Measurements from ENCODE around the gene MIOX. TPM values are rescaled to one million over a fixed set of nuclear protein-coding genes. Genes with fewer than 3 reads are reported as not detected.

Gene MIOX
- total RNA-seq, 1 donor from 2014 or later, result 0.35 TPM

DNA sequence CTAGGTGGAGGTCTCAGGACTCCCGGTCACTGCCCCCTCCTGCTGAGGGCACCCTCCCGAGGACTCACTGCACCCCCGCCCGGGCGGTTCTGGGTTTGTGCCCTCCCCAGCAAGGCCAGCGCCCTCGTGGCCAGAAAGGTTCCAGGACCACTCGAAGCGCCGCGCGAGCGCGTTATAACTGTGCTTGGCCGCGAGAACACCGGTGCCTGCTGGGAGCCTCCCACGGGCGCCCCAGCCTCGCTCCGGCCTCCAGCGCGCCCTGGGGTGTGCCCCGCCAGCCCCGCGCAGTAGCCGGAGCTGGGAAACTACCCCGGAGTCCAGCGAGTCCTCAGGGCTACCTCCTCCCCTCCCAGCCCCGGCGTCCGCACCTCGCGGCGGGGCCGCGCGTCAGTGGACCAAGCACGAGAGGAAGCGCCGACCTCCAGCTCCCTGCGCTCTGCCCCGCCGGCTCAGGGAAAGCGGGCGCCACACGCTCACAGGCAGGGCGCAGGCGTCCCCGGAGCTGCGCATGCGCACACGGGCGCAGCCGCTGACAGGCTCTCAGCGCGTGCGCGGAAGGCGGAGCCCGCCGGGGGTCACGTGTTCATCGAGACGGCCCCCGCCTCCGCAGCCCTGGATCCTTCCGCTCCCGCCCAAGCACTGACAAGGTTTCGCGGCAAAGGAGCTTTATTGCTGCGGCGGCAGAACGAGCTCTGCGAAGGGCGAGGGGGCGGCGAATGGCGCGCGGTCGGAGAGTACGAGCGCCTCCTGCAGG is 38.6 kb downstream of the MIOX start, which contains the start of gene SCO2:
SCO2 (minus strand) TSS at position 495 of the 754 bp plus-strand sequence. CDS start 1,187 bp downstream, outside the sequence.
- Mint-ChIP-seq H3K36me3 (ENCODE audit: low read depth) (peaks cover 6% of the 10 kb centered on the region), H3K9me3 (no peaks in the 10 kb centered on the region), H3K4me1 (peaks cover 17% of the 10 kb centered on the region), H3K27me3 (ENCODE audit: low read depth) (peaks cover 39% of the 10 kb centered on the region), H3K4me3 (peak within 1 kb of the TSS; percentile 95), H3K27ac (ENCODE audit: unreplicated experiment) (no peak within 1 kb of the TSS)
- TF ChIP-seq, protein P1, sequence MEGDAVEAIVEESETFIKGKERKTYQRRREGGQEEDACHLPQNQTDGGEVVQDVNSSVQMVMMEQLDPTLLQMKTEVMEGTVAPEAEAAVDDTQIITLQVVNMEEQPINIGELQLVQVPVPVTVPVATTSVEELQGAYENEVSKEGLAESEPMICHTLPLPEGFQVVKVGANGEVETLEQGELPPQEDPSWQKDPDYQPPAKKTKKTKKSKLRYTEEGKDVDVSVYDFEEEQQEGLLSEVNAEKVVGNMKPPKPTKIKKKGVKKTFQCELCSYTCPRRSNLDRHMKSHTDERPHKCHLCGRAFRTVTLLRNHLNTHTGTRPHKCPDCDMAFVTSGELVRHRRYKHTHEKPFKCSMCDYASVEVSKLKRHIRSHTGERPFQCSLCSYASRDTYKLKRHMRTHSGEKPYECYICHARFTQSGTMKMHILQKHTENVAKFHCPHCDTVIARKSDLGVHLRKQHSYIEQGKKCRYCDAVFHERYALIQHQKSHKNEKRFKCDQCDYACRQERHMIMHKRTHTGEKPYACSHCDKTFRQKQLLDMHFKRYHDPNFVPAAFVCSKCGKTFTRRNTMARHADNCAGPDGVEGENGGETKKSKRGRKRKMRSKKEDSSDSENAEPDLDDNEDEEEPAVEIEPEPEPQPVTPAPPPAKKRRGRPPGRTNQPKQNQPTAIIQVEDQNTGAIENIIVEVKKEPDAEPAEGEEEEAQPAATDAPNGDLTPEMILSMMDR (conservative IDR thresholded peaks at IDR 0.05), result no peak
- DNase-seq (ENCODE audit: low read depth, low spot score), result peak; percentile 97

DNA sequence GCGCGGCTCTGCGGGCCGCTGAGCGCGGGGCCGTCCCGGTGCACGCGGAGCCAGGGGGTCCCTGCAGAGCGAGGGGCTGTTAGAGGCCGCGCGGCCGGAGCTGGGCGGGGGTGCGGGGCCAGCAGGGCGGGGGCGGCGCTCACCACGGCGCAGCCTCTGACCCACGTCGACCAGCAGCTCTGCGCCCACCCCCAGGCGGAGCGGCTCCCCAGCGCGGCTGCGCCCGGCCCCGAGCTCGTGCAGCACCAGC is 39.1 kb downstream of the MIOX start:
- Mint-ChIP-seq H3K4me1 (peaks cover 17% of the 10 kb centered on the region), H3K4me3 (peak overlapping the region; percentile 85), H3K9me3 (no peaks in the 10 kb centered on the region), H3K36me3 (ENCODE audit: low read depth) (peaks cover 6% of the 10 kb centered on the region), H3K27ac (ENCODE audit: unreplicated experiment) (no peak overlapping the region), H3K27me3 (ENCODE audit: low read depth) (peaks cover 44% of the 10 kb centered on the region)
- TF ChIP-seq, protein P1 (conservative IDR thresholded peaks at IDR 0.05), result peak; percentile 65
- no peak for DNase-seq (ENCODE audit: low read depth, low spot score)

DNA sequence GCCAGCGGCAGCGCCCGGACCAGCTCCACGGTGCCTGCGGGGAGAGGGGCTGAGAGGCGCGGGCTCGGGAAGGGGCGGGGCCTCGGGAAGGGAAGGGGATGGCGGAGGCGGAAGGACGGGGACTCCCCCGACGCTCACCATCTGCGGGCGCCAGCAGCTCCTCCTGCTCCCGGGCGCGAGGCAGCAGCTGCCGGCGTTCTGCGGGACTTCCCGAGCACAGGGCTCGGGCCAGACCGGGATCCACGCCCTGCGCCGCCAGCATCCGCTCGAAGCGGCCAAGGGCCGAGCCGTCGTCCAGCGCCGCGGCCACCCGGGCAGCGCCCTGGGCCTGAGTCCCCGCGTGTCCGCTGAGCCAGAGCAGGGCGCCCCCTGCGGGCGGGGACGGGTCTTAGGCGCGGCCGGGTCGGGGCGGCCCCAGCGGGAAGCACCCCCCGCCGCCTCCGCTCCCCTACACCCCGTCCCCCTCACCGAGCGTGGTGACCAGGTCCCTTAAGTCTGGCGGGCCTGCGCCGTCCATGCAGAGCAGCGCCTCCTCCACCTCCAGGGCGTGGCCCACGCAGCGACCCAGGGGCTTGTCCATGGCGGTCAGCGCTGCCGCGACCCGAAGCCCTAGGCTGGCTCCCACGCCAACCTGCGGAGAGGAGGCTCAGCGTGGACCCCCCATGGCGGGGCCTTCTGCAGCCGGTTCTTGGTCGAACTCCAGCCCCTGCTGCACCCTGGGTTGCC is 39.6 kb downstream of the MIOX start:
- H3K27me3 Mint-ChIP-seq (ENCODE audit: low read depth), result peaks cover 49% of the 10 kb centered on the region
- H3K9me3 Mint-ChIP-seq, result no peaks in the 10 kb centered on the region
- peaks cover 17% of the 10 kb centered on the region for H3K4me1 Mint-ChIP-seq
- H3K4me3 Mint-ChIP-seq, result peak overlapping the region; percentile 85
- TF ChIP-seq, protein P1 (conservative IDR thresholded peaks at IDR 0.05), result peak; percentile 69
- H3K27ac Mint-ChIP-seq (ENCODE audit: unreplicated experiment), result no peak overlapping the region
- peaks cover 6% of the 10 kb centered on the region for H3K36me3 Mint-ChIP-seq (ENCODE audit: low read depth)
- DNase-seq (ENCODE audit: low read depth, low spot score), result peak; percentile 67

DNA sequence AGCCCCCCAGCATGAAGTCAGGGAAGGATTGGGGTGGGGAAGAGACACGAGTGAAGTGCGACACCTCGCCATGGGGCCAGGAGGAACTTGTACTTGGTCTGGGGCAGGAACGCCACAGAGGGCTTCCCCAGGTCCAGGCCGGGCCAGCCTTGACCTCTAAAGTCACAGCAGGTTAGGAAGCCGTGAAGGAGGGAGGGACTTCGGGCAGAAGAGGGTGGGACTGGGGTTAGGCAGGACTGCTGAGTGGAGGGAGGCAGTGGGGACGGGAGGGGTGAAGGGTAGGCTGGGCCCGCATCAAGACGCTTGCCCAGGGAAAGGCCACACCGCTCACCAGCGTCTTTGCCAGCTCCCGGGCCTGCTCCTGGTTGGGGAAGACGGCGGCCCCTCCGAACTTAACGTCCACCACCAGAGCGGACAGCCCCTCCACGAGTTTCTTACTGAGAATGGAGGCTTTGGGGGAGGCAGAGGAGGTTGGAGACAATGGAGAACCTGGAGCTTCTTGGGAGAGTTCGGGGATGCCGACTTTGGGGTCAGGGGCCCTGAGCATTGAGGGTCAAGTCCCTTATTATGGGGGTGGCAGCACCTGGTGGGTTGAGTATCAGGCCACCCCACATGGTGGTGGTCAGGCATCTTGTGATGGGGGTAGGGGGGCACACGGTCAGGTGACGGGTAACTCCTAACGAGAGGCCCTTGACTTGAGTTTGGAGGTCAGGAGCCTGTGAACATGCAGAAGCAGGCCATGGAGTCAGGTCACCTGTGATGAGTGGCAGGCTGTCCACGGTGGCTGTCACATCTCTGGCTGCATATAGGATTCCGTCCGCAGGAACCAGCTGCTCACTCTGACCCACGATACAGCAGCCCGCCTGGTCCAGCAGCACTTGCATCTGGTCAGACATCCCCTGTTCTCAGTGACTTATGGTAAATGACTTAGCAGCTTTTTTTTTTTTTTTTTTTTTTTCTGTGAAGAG is 40.5 kb downstream of the MIOX start:
- no peak overlapping the region for H3K27ac Mint-ChIP-seq (ENCODE audit: unreplicated experiment)
- TF ChIP-seq, protein P1 (conservative IDR thresholded peaks at IDR 0.05), result no peak
- peaks cover 6% of the 10 kb centered on the region for H3K36me3 Mint-ChIP-seq (ENCODE audit: low read depth)
- peaks cover 17% of the 10 kb centered on the region for H3K4me1 Mint-ChIP-seq
- no peaks in the 10 kb centered on the region for H3K9me3 Mint-ChIP-seq
- peak overlapping the region; percentile 85 for H3K4me3 Mint-ChIP-seq
- peaks cover 55% of the 10 kb centered on the region for H3K27me3 Mint-ChIP-seq (ENCODE audit: low read depth)
- DNase-seq (ENCODE audit: low read depth, low spot score), result no peak
